CD14-positive monocyte (primary cell): ENCODE measurements around the gene GABBR1. TPM values are rescaled to one million over a fixed set of nuclear protein-coding genes. Genes with fewer than 3 reads are reported as not detected.

Source experiments
- DNase-seq, 3 donors: peaks; one replicate each; pipeline ENCODE4 v3.0.0-alpha.2; 2011 to 2022
- H2AFZ ChIP-seq: 2 replicates; pipeline ENCODE4 v1.6.0; 2012; ENCODE audit warnings: mild to moderate bottlenecking, low read depth, low read length, inconsistent platforms; ENCODE audit not compliant: insufficient read depth, poor library complexity, severe bottlenecking
- H3K27ac ChIP-seq, 2 donors: 1 replicate in 1 of 2; 2 replicates in 1 of 2; pipeline ENCODE4 v1.5.1; 2012 to 2013; ENCODE audit warnings: low read length in 2 of 2, control low read depth in 1 of 2, inconsistent platforms in 1 of 2, low read depth in 1 of 2, mild to moderate bottlenecking in 1 of 2
- H3K27me3 ChIP-seq, 2 donors: one replicate each; pipeline versions ENCODE4 v1.6.0 to v1.6.1; 2011 to 2013; ENCODE audit warnings: low read length in 2 of 2; ENCODE audit not compliant: control insufficient read depth in 2 of 2, insufficient read depth in 2 of 2
- H3K36me3 ChIP-seq, 2 donors: replicated peaks in 1 of 2; 1 replicate in 1 of 2; 2 replicates in 1 of 2; pipeline versions ENCODE4 v1.5.1 to v1.6.1; 2012 to 2013; ENCODE audit warnings: low read length in 2 of 2, control low read depth in 1 of 2, inconsistent platforms in 1 of 2, mild to moderate bottlenecking in 1 of 2; ENCODE audit not compliant: insufficient read depth in 2 of 2, control insufficient read depth in 1 of 2
- H3K4me1 ChIP-seq, 2 donors: 1 replicate in 1 of 2; 2 replicates in 1 of 2; pipeline versions ENCODE4 v1.5.1 to v1.6.1; 2012 to 2013; ENCODE audit warnings: low read length in 2 of 2, control low read depth in 1 of 2, inconsistent platforms in 1 of 2, mild to moderate bottlenecking in 1 of 2, moderate library complexity in 1 of 2; ENCODE audit not compliant: insufficient read depth in 2 of 2, control insufficient read depth in 1 of 2
- H3K4me2 ChIP-seq: replicated peaks from 2 replicates; pipeline ENCODE3; 2012; ENCODE audit warnings: low read length, moderate library complexity, mild to moderate bottlenecking; ENCODE audit not compliant: poor library complexity, severe bottlenecking; ENCODE audit errors: extremely low read depth
- H3K4me3 ChIP-seq, 3 experiments: fragments of 200-600 bp in 1 of 3; sonication (generic) in 1 of 3; replicated peaks in 1 of 3; 1 replicate in 2 of 3; 2 replicates in 1 of 3; pipeline ENCODE4 v1.5.1; 2011 to 2013; ENCODE audit warnings: low read length in 3 of 3, mild to moderate bottlenecking in 3 of 3, control low read depth in 2 of 3, low read depth in 2 of 3, inconsistent platforms in 1 of 3, moderate library complexity in 1 of 3
- H3K79me2 ChIP-seq: 2 replicates; pipeline ENCODE4 v1.6.0; 2012; ENCODE audit warnings: mild to moderate bottlenecking, control low read depth, inconsistent platforms, low read length, moderate library complexity; ENCODE audit not compliant: insufficient read depth
- H3K9ac ChIP-seq: 2 replicates; pipeline ENCODE4 v1.6.0; 2017; ENCODE audit warnings: low read length, mild to moderate bottlenecking; ENCODE audit not compliant: insufficient read depth, poor library complexity, severe bottlenecking
- H3K9me3 ChIP-seq, 2 donors: replicated peaks in 1 of 2; 1 replicate in 1 of 2; 2 replicates in 1 of 2; pipeline versions ENCODE4 v1.5.1 to v1.6.1; 2012 to 2013; ENCODE audit warnings: low read length in 2 of 2, control low read depth in 1 of 2; ENCODE audit not compliant: control insufficient read depth in 1 of 2, insufficient read depth in 1 of 2
- H4K20me1 ChIP-seq: 2 replicates; pipeline ENCODE4 v1.6.0; 2012; ENCODE audit warnings: mild to moderate bottlenecking, low read length, control low read depth, moderate library complexity; ENCODE audit not compliant: insufficient read depth
- H3K27ac Mint-ChIP-seq, 7 donors: one replicate each; pipeline ENCODE4 v1.8.0; 2020; ENCODE audit warnings: mild to moderate bottlenecking in 7 of 7, mixed read lengths in 7 of 7, moderate library complexity in 6 of 7, inconsistent platforms in 2 of 7
- H3K27me3 Mint-ChIP-seq, 3 donors: one replicate each; pipeline ENCODE4 v1.8.0; 2021 to 2022; ENCODE audit warnings: low read depth in 3 of 3, mild to moderate bottlenecking in 3 of 3, mixed read lengths in 3 of 3, moderate library complexity in 3 of 3, inconsistent platforms in 1 of 3
- H3K36me3 Mint-ChIP-seq, 2 donors: one replicate each; pipeline ENCODE4 v1.8.0; 2020; ENCODE audit warnings: mixed read lengths in 2 of 2, inconsistent platforms in 1 of 2, mild to moderate bottlenecking in 1 of 2
- H3K4me1 Mint-ChIP-seq: one replicate; pipeline ENCODE4 v1.8.0; 2020; ENCODE audit warnings: mild to moderate bottlenecking, mixed read lengths
- H3K4me3 Mint-ChIP-seq, 2 donors: one replicate each; pipeline ENCODE4 v1.8.0; 2020; ENCODE audit warnings: mild to moderate bottlenecking in 2 of 2, mixed read lengths in 2 of 2, moderate library complexity in 1 of 2
- H3K9me3 Mint-ChIP-seq, 7 donors: one replicate each; pipeline ENCODE4 v1.8.0; 2020 to 2022; ENCODE audit warnings: mixed read lengths in 7 of 7, mild to moderate bottlenecking in 6 of 7, moderate library complexity in 6 of 7, inconsistent platforms in 2 of 7
- WGBS: methylation state at CpG from one replicate; pipeline ENCODE4 v1.1.5; 2013; ENCODE audit warnings: missing lambda C conversion rate; ENCODE audit not compliant: insufficient coverage; 5-methylcytosine and 5-hydroxymethylcytosine counted together
- intact Hi-C, 2 donors: fragments of 100-400 bp; cut with micrococcal nuclease; formaldehyde crosslinking; loops; one replicate each; pipeline versions ENCODE4 v1.15.0 to v1.15.1; 2023
- polyA plus RNA-seq, 3 donors: library from polyadenylated mRNA; depleted of rRNA in 1 of 3; unstranded in 2 of 3; stranded (reverse) in 1 of 3; fragments of 300-500 nt in 2 of 3; fragments of >200 nt in 1 of 3; fragmentation: Illumina TruSeq in 2 of 3; gene quantifications; 1 replicate in 2 of 3; 2 replicates in 1 of 3; pipeline ENCODE4 v1.2.3, GENCODE V29; 2012 to 2021
- TF ChIP-seq, protein P1 (sequence below): fragments of 200-600 bp; IDR thresholded peaks from one replicate; pipeline ENCODE4 v1.8.0; 2022; ENCODE audit warnings: antibody characterized with exemption, mild to moderate bottlenecking

The GABBR1 gene
- polyA plus RNA-seq, 3 donors, result 0.91 to 228 (median 1.8) TPM

DNA sequence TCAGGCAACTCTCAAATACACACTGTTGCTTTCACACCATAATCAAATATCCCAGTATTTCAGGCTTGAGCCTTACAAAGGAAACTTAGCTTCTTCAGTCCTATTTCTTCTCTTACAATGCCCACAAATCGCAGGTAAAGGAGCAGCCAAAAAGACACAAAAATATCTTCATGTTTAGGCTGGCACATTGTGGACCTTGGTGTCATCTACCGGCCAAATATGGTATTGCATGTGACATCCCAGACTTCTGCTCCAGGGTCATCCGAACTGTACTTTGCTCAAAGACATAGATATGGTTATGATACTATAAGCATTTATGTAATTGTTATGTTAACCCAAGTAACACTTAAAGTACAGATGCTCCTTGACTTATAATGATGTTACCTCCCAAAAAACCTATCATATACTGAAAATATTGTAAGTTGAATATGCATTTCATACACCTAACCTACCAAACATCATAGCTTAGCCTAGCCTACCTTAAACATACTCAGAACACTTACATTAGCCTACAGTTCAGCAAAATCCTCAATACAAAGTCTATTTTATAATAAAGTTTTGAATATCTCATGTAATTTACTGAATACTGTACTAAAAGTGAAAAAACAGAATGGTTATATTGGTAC is 43.4 kb downstream of the GABBR1 start:
- no peak overlapping the region for H3K4me3 ChIP-seq
- H3K9ac ChIP-seq, result no peak overlapping the region
- Mint-ChIP-seq H3K27ac (no peak overlapping the region), H3K4me3 (no peak overlapping the region), H3K4me1 (no peaks in the 10 kb centered on the region), H3K36me3 (no peaks in the 10 kb centered on the region), H3K27me3 (peaks cover 7 to 20% (median 8%) of the 10 kb centered on the region in 3 donors), H3K9me3 (no peaks in the 10 kb centered on the region)
- H3K4me1 ChIP-seq, result no peaks in the 10 kb centered on the region
- no peak overlapping the region for H3K27ac ChIP-seq
- WGBS, result 0% methylated on average over 2 of the region's 3 CpGs
- no peaks in the 10 kb centered on the region for H3K79me2 ChIP-seq
- DNase-seq, result peak; percentile 15 to 37 (median 36)
- no peaks in the 10 kb centered on the region for H4K20me1 ChIP-seq
- H3K9me3 ChIP-seq, result no peaks in the 10 kb centered on the region
- no peak overlapping the region for H3K4me2 ChIP-seq
- H3K36me3 ChIP-seq, result no peaks in the 10 kb centered on the region
- TF ChIP-seq, protein P1, sequence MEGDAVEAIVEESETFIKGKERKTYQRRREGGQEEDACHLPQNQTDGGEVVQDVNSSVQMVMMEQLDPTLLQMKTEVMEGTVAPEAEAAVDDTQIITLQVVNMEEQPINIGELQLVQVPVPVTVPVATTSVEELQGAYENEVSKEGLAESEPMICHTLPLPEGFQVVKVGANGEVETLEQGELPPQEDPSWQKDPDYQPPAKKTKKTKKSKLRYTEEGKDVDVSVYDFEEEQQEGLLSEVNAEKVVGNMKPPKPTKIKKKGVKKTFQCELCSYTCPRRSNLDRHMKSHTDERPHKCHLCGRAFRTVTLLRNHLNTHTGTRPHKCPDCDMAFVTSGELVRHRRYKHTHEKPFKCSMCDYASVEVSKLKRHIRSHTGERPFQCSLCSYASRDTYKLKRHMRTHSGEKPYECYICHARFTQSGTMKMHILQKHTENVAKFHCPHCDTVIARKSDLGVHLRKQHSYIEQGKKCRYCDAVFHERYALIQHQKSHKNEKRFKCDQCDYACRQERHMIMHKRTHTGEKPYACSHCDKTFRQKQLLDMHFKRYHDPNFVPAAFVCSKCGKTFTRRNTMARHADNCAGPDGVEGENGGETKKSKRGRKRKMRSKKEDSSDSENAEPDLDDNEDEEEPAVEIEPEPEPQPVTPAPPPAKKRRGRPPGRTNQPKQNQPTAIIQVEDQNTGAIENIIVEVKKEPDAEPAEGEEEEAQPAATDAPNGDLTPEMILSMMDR, result peak; percentile 97
- no peak overlapping the region for H2AFZ ChIP-seq
- intact Hi-C loops, result loop anchor here (5.0 kb wide), 1 partner anchor 902 kb away; no protein-coding TSS in a partner anchor
- peaks cover 0 to 5% of the 10 kb centered on the region in 2 donors for H3K27me3 ChIP-seq

DNA sequence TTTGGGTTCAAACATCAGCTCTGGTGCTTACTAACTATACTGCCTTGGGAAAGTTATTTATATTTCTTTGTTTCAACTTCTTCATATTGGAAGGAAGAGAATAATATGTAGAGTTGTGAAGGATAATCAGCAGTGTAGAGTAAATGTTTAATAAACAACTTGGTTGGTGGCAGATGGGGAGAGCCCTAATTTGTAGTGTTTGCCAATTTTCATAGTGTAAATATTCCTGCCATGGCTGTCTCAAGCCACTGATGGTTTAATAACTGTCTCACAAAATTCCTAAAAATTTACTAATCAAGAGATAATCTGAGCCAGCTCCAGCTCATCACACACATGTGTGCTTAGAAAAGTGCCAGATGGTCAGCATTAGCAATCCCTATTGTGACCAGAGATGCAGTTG is 48.2 kb downstream of the GABBR1 start, which contains the start of gene OR2H2:
Gene OR2H2 (plus strand): TSS at position 301 of the 400 bp plus-strand sequence. CDS start 2,824 bp downstream, outside the sequence.
- intact Hi-C loops, result loop anchor here in 1 of 2 donors (5.0 kb wide), 1 partner anchor 898 kb away; no protein-coding TSS in a partner anchor
- H3K27me3 Mint-ChIP-seq, result peaks cover 12 to 18% (median 12%) of the 10 kb centered on the region in 3 donors
- H3K27ac ChIP-seq, result no peak within 1 kb of the TSS

More for the DNA sequence above, 48.2 kb downstream of the GABBR1 start, which contains the start of gene OR2H2:
- H4K20me1 ChIP-seq, result no peaks in the 10 kb centered on the region
- DNase-seq, result no peak
- no peaks in the 10 kb centered on the region for H3K9me3 ChIP-seq
- H3K4me2 ChIP-seq, result no peak within 1 kb of the TSS
- H3K9ac ChIP-seq, result no peak within 1 kb of the TSS
- H2AFZ ChIP-seq, result no peak within 1 kb of the TSS
- H3K4me1 ChIP-seq, result no peaks in the 10 kb centered on the region
- no peaks in the 10 kb centered on the region for H3K36me3 Mint-ChIP-seq
- H3K4me1 Mint-ChIP-seq, result no peaks in the 10 kb centered on the region
- peak within 1 kb of the TSS in 1 of 2 donors; percentile 19 for H3K4me3 Mint-ChIP-seq
- H3K9me3 Mint-ChIP-seq, result no peaks in the 10 kb centered on the region
- no peaks in the 10 kb centered on the region for H3K27me3 ChIP-seq
- H3K79me2 ChIP-seq, result no peaks in the 10 kb centered on the region
- no peak within 1 kb of the TSS for H3K4me3 ChIP-seq
- H3K36me3 ChIP-seq, result no peaks in the 10 kb centered on the region
- TF ChIP-seq, protein P1, result no peak
- no peak within 1 kb of the TSS for H3K27ac Mint-ChIP-seq
